ENCODE results near the gene KRT16. TPM values are rescaled to one million over a fixed set of nuclear protein-coding genes. Genes with fewer than 3 reads are reported as not detected.
A peak's percentile ranks its signal among the peaks of the same experiment; 100 is the strongest.
"Not testable (repeated sequence)": the region's sequence is repeated elsewhere in the genome, so short reads cannot be mapped to it uniquely, and the experiment has no call there.

Gene KRT16
- polyA plus RNA-seq, 4 donors, result 0.25 TPM; not detected in 3

GRCh38 chr17:41631025-41631897 is 18.7 kb upstream of the KRT16 start:
- Histone ChIP-seq H3K27me3 (ENCODE audit: control insufficient read depth in 3 of 3, insufficient read depth in 3 of 3, low read length in 3 of 3) (no peaks in the 10 kb centered on the region), H3K9me3 (ENCODE audit: control insufficient read depth in 2 of 2, insufficient read depth in 1 of 2, low read depth in 1 of 2, low read length in 1 of 2) (no peaks in the 10 kb centered on the region), H3K4me3 (ENCODE audit: low read depth in 1 of 3, low read length in 3 of 3) (no peak overlapping the region), H3K4me1 (ENCODE audit: control insufficient read depth in 3 of 3, insufficient read depth in 2 of 3, low read depth in 1 of 3, low read length in 2 of 3) (peaks cover 0 to 5% (median 4%) of the 10 kb centered on the region in 3 donors), H3K36me3 (ENCODE audit: control insufficient read depth in 3 of 3, insufficient read depth in 2 of 3, low read depth in 1 of 3, low read length in 3 of 3) (no peaks in the 10 kb centered on the region), H3K27ac (ENCODE audit: low read depth in 1 of 3, low read length in 2 of 3) (peak overlapping the region in 2 of 3 donors; percentile 59 to 74)
- FAIRE-seq (no peak), DNase-seq (peak in 1 of 2 donors; percentile 96)
- 21 to 59% (median 39%) methylated on average over 7 to 8 of the region's 8 CpGs for WGBS, 3 donors

- Histone ChIP-seq H3K9me3 (ENCODE audit: control insufficient read depth in 2 of 2, insufficient read depth in 1 of 2, low read depth in 1 of 2, low read length in 1 of 2) (no peaks in the 10 kb centered on the region), H3K4me1 (ENCODE audit: control insufficient read depth in 3 of 3, insufficient read depth in 2 of 3, low read depth in 1 of 3, low read length in 2 of 3) (peaks cover 0 to 4% (median 0%) of the 10 kb centered on the region in 3 donors), H3K36me3 (ENCODE audit: control insufficient read depth in 3 of 3, insufficient read depth in 2 of 3, low read depth in 1 of 3, low read length in 3 of 3) (no peaks in the 10 kb centered on the region), H3K27me3 (ENCODE audit: control insufficient read depth in 3 of 3, insufficient read depth in 3 of 3, low read length in 3 of 3) (no peaks in the 10 kb centered on the region), H3K4me3 (ENCODE audit: low read depth in 1 of 3, low read length in 3 of 3) (no peak overlapping the region), H3K27ac (ENCODE audit: low read depth in 1 of 3, low read length in 2 of 3) (peak overlapping the region in 2 of 3 donors; percentile 47 to 64)
- FAIRE-seq (no peak), DNase-seq (peak in 1 of 2 donors; percentile 79)
- 34 to 71% (median 52%) methylated on average over 13 of the region's 13 CpGs for WGBS, 3 donors
Measured at GRCh38 chr17:41629826-41630670, 17.5 kb upstream of the KRT16 start.

GRCh38 chr17:41629316-41629715 is 16.7 kb upstream of the KRT16 start:
- no peak overlapping the region for H3K27ac ChIP-seq (ENCODE audit: low read depth in 1 of 3, low read length in 2 of 3)
- 76 to 82% (median 77%) methylated on average over 10 of the region's 10 CpGs for WGBS, 3 donors
- FAIRE-seq, result no peak

GRCh38 chr17:41628621-41629255 is 16.2 kb upstream of the KRT16 start:
- H3K27me3 ChIP-seq (ENCODE audit: control insufficient read depth in 3 of 3, insufficient read depth in 3 of 3, low read length in 3 of 3); H3K36me3 ChIP-seq (ENCODE audit: control insufficient read depth in 3 of 3, insufficient read depth in 2 of 3, low read depth in 1 of 3, low read length in 3 of 3); FAIRE-seq; H3K9me3 ChIP-seq (ENCODE audit: control insufficient read depth in 2 of 2, insufficient read depth in 1 of 2, low read depth in 1 of 2, low read length in 1 of 2); DNase-seq; H3K27ac ChIP-seq (ENCODE audit: low read depth in 1 of 3, low read length in 2 of 3); H3K4me1 ChIP-seq (ENCODE audit: control insufficient read depth in 3 of 3, insufficient read depth in 2 of 3, low read depth in 1 of 3, low read length in 2 of 3); H3K4me3 ChIP-seq (ENCODE audit: low read depth in 1 of 3, low read length in 3 of 3): not testable (repeated sequence)
- WGBS, 3 donors, result 79 to 82% (median 80%) methylated on average over 11 of the region's 11 CpGs

More at GRCh38 chr17:41629316-41629715, 16.7 kb upstream of the KRT16 start:
- Histone ChIP-seq H3K27me3 (ENCODE audit: control insufficient read depth in 3 of 3, insufficient read depth in 3 of 3, low read length in 3 of 3) (no peaks in the 10 kb centered on the region), H3K4me3 (ENCODE audit: low read depth in 1 of 3, low read length in 3 of 3) (no peak overlapping the region), H3K4me1 (ENCODE audit: control insufficient read depth in 3 of 3, insufficient read depth in 2 of 3, low read depth in 1 of 3, low read length in 2 of 3) (peaks cover 0 to 4% (median 0%) of the 10 kb centered on the region in 3 donors), H3K9me3 (ENCODE audit: control insufficient read depth in 2 of 2, insufficient read depth in 1 of 2, low read depth in 1 of 2, low read length in 1 of 2) (no peaks in the 10 kb centered on the region), H3K36me3 (ENCODE audit: control insufficient read depth in 3 of 3, insufficient read depth in 2 of 3, low read depth in 1 of 3, low read length in 3 of 3) (no peaks in the 10 kb centered on the region)
- DNase-seq, result no peak

- H3K36me3 ChIP-seq (ENCODE audit: control insufficient read depth in 3 of 3, insufficient read depth in 2 of 3, low read depth in 1 of 3, low read length in 3 of 3); H3K27ac ChIP-seq (ENCODE audit: low read depth in 1 of 3, low read length in 2 of 3); H3K4me3 ChIP-seq (ENCODE audit: low read depth in 1 of 3, low read length in 3 of 3); FAIRE-seq; H3K9me3 ChIP-seq (ENCODE audit: control insufficient read depth in 2 of 2, insufficient read depth in 1 of 2, low read depth in 1 of 2, low read length in 1 of 2); H3K4me1 ChIP-seq (ENCODE audit: control insufficient read depth in 3 of 3, insufficient read depth in 2 of 3, low read depth in 1 of 3, low read length in 2 of 3); DNase-seq; H3K27me3 ChIP-seq (ENCODE audit: control insufficient read depth in 3 of 3, insufficient read depth in 3 of 3, low read length in 3 of 3): not testable (repeated sequence)
- 63 to 73% (median 71%) methylated on average over 1 of the region's 1 CpG for WGBS, 3 donors
Measured at GRCh38 chr17:41628073-41628370, 15.5 kb upstream of the KRT16 start.

GRCh38 chr17:41627316-41628072 is 14.9 kb upstream of the KRT16 start:
- no peak overlapping the region for H3K27ac ChIP-seq (ENCODE audit: low read depth in 1 of 3, low read length in 2 of 3)
- H3K4me3 ChIP-seq (ENCODE audit: low read depth in 1 of 3, low read length in 3 of 3), result no peak overlapping the region
- H3K4me1 ChIP-seq (ENCODE audit: control insufficient read depth in 3 of 3, insufficient read depth in 2 of 3, low read depth in 1 of 3, low read length in 2 of 3), result peaks cover 0 to 4% (median 0%) of the 10 kb centered on the region in 3 donors
- DNase-seq, result no peak
- no peaks in the 10 kb centered on the region for H3K9me3 ChIP-seq (ENCODE audit: control insufficient read depth in 2 of 2, insufficient read depth in 1 of 2, low read depth in 1 of 2, low read length in 1 of 2)
- no peaks in the 10 kb centered on the region for H3K36me3 ChIP-seq (ENCODE audit: control insufficient read depth in 3 of 3, insufficient read depth in 2 of 3, low read depth in 1 of 3, low read length in 3 of 3)
- H3K27me3 ChIP-seq (ENCODE audit: control insufficient read depth in 3 of 3, insufficient read depth in 3 of 3, low read length in 3 of 3), result no peaks in the 10 kb centered on the region
- WGBS, 3 donors, result 87 to 93% (median 88%) methylated on average over 22 to 23 of the region's 23 CpGs
- FAIRE-seq, result no peak

- not testable (repeated sequence) for FAIRE-seq; H3K27me3 ChIP-seq (ENCODE audit: control insufficient read depth in 3 of 3, insufficient read depth in 3 of 3, low read length in 3 of 3); H3K4me1 ChIP-seq (ENCODE audit: control insufficient read depth in 3 of 3, insufficient read depth in 2 of 3, low read depth in 1 of 3, low read length in 2 of 3); H3K36me3 ChIP-seq (ENCODE audit: control insufficient read depth in 3 of 3, insufficient read depth in 2 of 3, low read depth in 1 of 3, low read length in 3 of 3); DNase-seq; H3K27ac ChIP-seq (ENCODE audit: low read depth in 1 of 3, low read length in 2 of 3); H3K4me3 ChIP-seq (ENCODE audit: low read depth in 1 of 3, low read length in 3 of 3); H3K9me3 ChIP-seq (ENCODE audit: control insufficient read depth in 2 of 2, insufficient read depth in 1 of 2, low read depth in 1 of 2, low read length in 1 of 2)
- 86 to 92% (median 86%) methylated on average over 5 of the region's 5 CpGs for WGBS, 3 donors
Measured at GRCh38 chr17:41626914-41627295, 14.3 kb upstream of the KRT16 start.
